ENCODE data around the gene ROBO2.

The ROBO2 gene

GRCh38 chr3:77313843-77314242 lies 273.9 kb downstream of the ROBO2 start:
- H3F3A ChIP-seq (ENCODE audit: insufficient read depth, low read length) = no peaks in the 10 kb centered on the region
- H3K9ac ChIP-seq (ENCODE audit: low read length) = no peak overlapping the region
- TF ChIP-seq EZH2 (IDR thresholded peaks at IDR 0.05; ENCODE audit: borderline replicate concordance, low read length) (no peak), CTCF (IDR thresholded peaks at IDR 0.05; ENCODE audit: low read length) (no peak)
- H3K4me2 ChIP-seq (ENCODE audit: low read length) = no peak overlapping the region
- no peak overlapping the region for H3K27ac ChIP-seq (ENCODE audit: low read depth, low read length, poor library complexity, severe bottlenecking)
- H3K9me3 ChIP-seq (ENCODE audit: low read length) = no peaks in the 10 kb centered on the region
- no peaks in the 10 kb centered on the region for H3K4me1 ChIP-seq (ENCODE audit: insufficient read depth, low read length, severe bottlenecking)
- no peaks in the 10 kb centered on the region for H3K9me2 ChIP-seq (ENCODE audit: low read depth, low read length)
- no peaks in the 10 kb centered on the region for H3K36me3 ChIP-seq (ENCODE audit: insufficient read depth, low read length)
- no peaks in the 10 kb centered on the region for H3K79me2 ChIP-seq (ENCODE audit: insufficient read depth, low read length)
- no peaks in the 10 kb centered on the region for H3K27me3 ChIP-seq (ENCODE audit: insufficient read depth, low read length)
- H4K20me1 ChIP-seq (ENCODE audit: insufficient read depth, low read length) = no peaks in the 10 kb centered on the region
- no peak overlapping the region for H3K4me3 ChIP-seq (ENCODE audit: low read depth, low read length, poor library complexity, severe bottlenecking)
- no peak overlapping the region for H2AFZ ChIP-seq (ENCODE audit: low read length)

GRCh38 chr3:77319711-77320110 lies 279.8 kb downstream of the ROBO2 start:
- Histone ChIP-seq H3K4me3 (ENCODE audit: low read depth, low read length, poor library complexity, severe bottlenecking) (no peak overlapping the region), H3K9me3 (ENCODE audit: low read length) (no peaks in the 10 kb centered on the region), H2AFZ (ENCODE audit: low read length) (no peak overlapping the region), H3F3A (ENCODE audit: insufficient read depth, low read length) (no peaks in the 10 kb centered on the region), H3K4me2 (ENCODE audit: low read length) (peak overlapping the region; percentile 49; the same call in 1 of the 2 replicates), H3K4me1 (ENCODE audit: insufficient read depth, low read length, severe bottlenecking) (peaks cover 20% of the 10 kb centered on the region), H3K36me3 (ENCODE audit: insufficient read depth, low read length) (no peaks in the 10 kb centered on the region), H3K27ac (ENCODE audit: low read depth, low read length, poor library complexity, severe bottlenecking) (peak overlapping the region; percentile 20), H3K9ac (ENCODE audit: low read length) (no peak overlapping the region; the same call in 1 of the 2 replicates), H4K20me1 (ENCODE audit: insufficient read depth, low read length) (no peaks in the 10 kb centered on the region), H3K79me2 (ENCODE audit: insufficient read depth, low read length) (no peaks in the 10 kb centered on the region), H3K9me2 (ENCODE audit: low read depth, low read length) (no peaks in the 10 kb centered on the region), H3K27me3 (ENCODE audit: insufficient read depth, low read length) (no peaks in the 10 kb centered on the region)
- TF ChIP-seq CTCF (IDR thresholded peaks at IDR 0.05; ENCODE audit: low read length) (peak; percentile 70), EZH2 (IDR thresholded peaks at IDR 0.05; ENCODE audit: borderline replicate concordance, low read length) (no peak)

GRCh38 chr3:77320514-77320913 lies 280.6 kb downstream of the ROBO2 start:
- TF ChIP-seq CTCF (IDR thresholded peaks at IDR 0.05; ENCODE audit: low read length) = peak; percentile 67
- no peak for TF ChIP-seq EZH2 (IDR thresholded peaks at IDR 0.05; ENCODE audit: borderline replicate concordance, low read length)
- Histone ChIP-seq H3K79me2 (ENCODE audit: insufficient read depth, low read length) (no peaks in the 10 kb centered on the region), H3K27ac (ENCODE audit: low read depth, low read length, poor library complexity, severe bottlenecking) (peak overlapping the region; percentile 20), H3K4me3 (ENCODE audit: low read depth, low read length, poor library complexity, severe bottlenecking) (no peak overlapping the region), H4K20me1 (ENCODE audit: insufficient read depth, low read length) (no peaks in the 10 kb centered on the region), H3F3A (ENCODE audit: insufficient read depth, low read length) (no peaks in the 10 kb centered on the region), H3K4me2 (ENCODE audit: low read length) (peak overlapping the region; percentile 49), H3K36me3 (ENCODE audit: insufficient read depth, low read length) (no peaks in the 10 kb centered on the region), H3K9me3 (ENCODE audit: low read length) (no peaks in the 10 kb centered on the region), H3K9me2 (ENCODE audit: low read depth, low read length) (no peaks in the 10 kb centered on the region), H3K9ac (ENCODE audit: low read length) (peak overlapping the region; percentile 32; the same call in 1 of the 2 replicates), H2AFZ (ENCODE audit: low read length) (peak overlapping the region; percentile 96), H3K27me3 (ENCODE audit: insufficient read depth, low read length) (no peaks in the 10 kb centered on the region), H3K4me1 (ENCODE audit: insufficient read depth, low read length, severe bottlenecking) (peaks cover 20% of the 10 kb centered on the region)
